Sciatic nerve (tissue), 2 donors: ENCODE results near the gene GPR31. TPM values are rescaled to one million over a fixed set of nuclear protein-coding genes. Genes with fewer than 3 reads are reported as not detected.
"Not testable (repeated sequence)": the region's sequence is repeated elsewhere in the genome, so short reads cannot be mapped to it uniquely, and the experiment has no call there.

Source experiments
- ATAC-seq: fragments of 200-7000 bp; cut with Tn5 transposase; one replicate; pipeline ENCODE4 v1.9.1; 2020; ENCODE audit warnings: mild to moderate bottlenecking, moderate library complexity
- DNase-seq: peaks from one replicate; pipeline ENCODE4 v3.0.0-alpha.2; 2020; ENCODE audit warnings: low spot score
- intact Hi-C: fragments of 100-400 bp; cut with DNase I; formaldehyde crosslinking; loops from one replicate; pipeline ENCODE4 v1.14.2; 2022
- total RNA-seq: library from RNA; stranded (reverse); fragmentation: NEBNext Ultra II Directional; extraction: Animal tissue kit (Norgen Biotek cat#: 25700); gene quantifications from one replicate; pipeline ENCODE4 v1.2.1, GENCODE V29; 2021
- donor health status: DM: no; HTN: no; CAD: no.
- donor health status: DM: no; HTN: no; CAD: no.

GPR31 gene
- total RNA-seq, 1 donor from 2014 or later = not detected

DNA sequence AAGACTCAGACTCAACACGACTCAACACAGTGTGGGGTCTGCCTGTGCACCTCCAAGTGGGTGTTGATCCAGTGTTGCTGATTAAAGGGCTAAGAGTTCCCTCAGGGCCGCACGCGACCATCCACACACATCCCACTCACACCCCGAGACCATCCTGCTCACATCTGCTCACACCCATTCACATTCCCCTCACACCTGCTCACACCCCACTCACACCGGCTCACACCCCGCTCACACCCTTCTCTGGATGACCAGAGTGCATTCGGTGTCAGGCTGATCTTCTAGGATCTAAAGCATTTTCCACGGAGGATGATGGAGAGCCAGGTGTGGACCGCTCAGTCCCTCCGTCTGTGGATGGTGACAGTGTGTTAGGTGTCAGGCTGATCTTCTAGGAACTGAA lies 13.5 kb upstream of the GPR31 start:
- intact Hi-C loops, DNase-seq, ATAC-seq: not testable (repeated sequence)

DNA sequence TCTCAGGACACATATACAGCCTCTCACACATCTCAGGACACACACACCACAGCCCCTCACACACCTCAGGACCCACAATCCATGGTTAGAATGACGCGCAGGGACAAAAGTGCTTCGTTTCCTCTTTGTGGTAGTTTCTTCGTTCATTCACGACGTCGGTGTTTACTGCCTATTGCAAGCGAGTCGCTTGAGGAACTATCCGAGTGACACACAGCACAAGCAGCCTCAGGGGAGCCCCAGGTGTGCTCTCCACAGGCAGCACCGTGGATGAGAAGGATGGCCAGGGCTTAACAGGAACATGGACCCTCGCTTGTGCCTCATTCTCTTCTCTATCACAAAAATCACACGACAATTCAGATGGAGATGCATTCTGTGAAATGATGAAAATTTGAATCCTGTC lies 12.1 kb upstream of the GPR31 start:
- DNase-seq, ATAC-seq, intact Hi-C loops: not testable (repeated sequence)

GRCh38 chr6:167168296-167168695 lies 10.5 kb upstream of the GPR31 start:
- peak; percentile 17 for ATAC-seq
- intact Hi-C loops, DNase-seq: not testable (repeated sequence)

DNA sequence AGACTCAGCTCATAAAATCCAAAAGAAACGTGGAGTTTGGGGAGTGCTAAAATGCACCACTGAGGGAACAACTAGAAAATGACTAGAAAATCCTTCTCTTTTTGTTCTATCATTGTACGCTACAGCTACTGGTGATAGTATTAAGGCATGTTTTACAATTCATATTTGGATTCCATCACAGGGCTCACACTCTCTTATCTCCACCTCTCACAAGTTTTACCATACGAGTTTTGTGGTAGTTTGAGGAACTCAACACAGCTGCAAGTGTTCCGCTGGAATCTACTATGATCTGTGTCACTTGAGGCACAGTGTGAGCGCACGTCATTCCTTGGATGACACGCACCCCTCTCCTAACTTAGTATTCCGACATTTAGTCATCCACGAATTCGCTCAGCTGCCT lies 9.9 kb upstream of the GPR31 start:
- intact Hi-C loops, DNase-seq, ATAC-seq: not testable (repeated sequence)

DNA sequence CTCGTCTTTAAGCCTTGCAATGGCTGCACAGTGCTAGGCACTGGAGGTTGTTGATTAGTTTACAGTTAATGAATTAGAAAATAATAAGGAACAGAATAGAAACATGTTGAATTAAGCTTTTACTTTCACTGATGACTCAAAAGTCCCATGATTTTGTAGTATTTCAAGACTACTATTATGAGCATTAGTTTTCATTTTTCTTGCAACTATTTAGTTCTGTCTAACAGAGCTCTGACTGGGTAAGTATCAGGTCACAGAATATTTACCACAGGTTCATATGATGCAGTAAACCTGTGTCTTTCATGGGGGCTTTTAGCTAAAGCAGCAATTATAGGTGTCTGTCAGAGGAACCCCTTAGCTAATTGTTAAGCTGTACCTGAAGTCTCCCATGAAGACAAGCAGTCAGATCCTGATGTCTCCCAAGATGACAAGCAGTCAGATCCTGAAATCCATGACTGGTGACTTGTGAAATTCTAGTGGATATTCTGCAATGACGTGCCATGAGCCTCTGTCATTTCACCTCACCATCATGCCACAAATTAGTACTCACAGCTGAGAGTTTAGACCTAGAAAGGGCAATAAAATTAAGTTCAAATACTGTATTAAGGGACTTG lies 8.2 kb upstream of the GPR31 start:
- no peak for DNase-seq
- no peak for ATAC-seq
- intact Hi-C loops = no loop called here

DNA sequence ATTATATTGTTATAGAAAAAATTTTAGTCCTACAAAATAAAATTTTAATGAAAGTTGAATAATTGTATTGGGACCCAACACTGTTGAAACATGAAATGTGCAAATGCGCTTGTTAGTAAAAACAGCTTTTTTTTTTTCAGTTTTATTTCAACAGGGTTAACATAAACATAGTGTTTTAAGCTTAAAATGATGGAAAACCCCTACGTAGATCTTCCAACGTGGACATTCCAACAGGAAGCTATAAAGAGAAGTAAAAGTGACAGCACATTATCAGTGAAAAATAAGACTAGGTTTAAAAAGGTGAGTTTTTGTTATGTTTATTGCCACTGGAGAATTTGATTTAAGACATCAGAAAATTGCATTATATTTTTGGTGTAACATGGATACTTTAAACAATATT lies 6.5 kb upstream of the GPR31 start:
- intact Hi-C loops = no loop called here
- ATAC-seq (no peak), DNase-seq (no peak)

- no peak for ATAC-seq
- intact Hi-C loops = no loop called here
- DNase-seq = no peak
These were observed 5.8 kb upstream of the GPR31 start for GRCh38 chr6:167163476-167164011.

- ATAC-seq (no peak), DNase-seq (no peak)
- intact Hi-C loops = no loop called here
These were observed 4.8 kb upstream of the GPR31 start for GRCh38 chr6:167162591-167162990.

DNA sequence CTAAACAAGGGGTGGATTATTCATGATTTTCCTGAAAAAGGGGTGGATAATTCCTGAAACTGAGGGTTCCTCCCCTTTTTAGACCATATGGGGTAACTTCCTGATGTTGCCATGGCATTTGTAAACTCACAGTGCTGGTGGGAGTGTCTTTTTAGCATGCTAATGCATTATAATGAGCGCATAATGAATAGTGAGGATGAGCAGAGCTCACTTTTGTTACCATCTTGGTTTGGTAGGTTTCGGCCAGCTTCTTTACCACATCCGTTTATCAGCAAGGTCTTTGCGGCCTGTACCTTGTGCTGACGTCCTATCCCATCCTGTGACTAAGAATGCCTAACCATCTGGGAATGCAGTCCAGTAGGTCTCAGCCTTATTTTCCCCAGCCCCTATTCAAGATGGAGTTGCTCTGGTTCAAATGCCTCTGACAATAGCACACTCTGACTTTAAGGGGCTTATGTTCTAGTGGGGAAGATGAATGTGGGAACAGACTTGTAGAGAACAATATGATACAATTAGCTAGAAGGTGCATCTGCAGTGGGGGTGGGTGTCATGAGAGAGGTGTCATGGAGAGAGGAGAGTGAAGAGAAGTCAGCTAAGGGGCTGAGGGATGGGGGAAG lies 4.2 kb upstream of the GPR31 start:
- no peak for DNase-seq
- no peak for ATAC-seq
- intact Hi-C loops = no loop called here

DNA sequence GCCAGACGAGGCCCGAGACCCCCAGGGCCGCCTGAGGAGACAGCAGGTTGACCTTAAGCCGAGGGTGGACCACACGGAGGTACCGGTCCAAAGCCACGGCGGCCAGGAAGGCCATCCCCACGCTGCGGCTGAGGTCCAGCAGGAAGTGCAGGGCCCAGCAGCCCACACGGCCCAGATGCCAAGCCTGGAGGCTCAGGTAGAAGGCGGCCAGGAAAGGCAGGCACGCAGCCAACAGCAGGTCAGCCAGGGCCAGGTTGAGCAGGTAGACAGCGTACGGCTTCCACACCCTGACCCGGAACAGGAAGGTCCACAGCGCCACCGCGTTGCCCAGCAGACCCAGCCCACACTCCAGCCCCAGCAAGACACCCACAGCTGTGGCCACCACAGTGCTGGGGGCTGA lies 366 bp downstream of the GPR31 start:
- intact Hi-C loops = no loop called here
- DNase-seq = no peak
- peak; percentile 21 for ATAC-seq

DNA sequence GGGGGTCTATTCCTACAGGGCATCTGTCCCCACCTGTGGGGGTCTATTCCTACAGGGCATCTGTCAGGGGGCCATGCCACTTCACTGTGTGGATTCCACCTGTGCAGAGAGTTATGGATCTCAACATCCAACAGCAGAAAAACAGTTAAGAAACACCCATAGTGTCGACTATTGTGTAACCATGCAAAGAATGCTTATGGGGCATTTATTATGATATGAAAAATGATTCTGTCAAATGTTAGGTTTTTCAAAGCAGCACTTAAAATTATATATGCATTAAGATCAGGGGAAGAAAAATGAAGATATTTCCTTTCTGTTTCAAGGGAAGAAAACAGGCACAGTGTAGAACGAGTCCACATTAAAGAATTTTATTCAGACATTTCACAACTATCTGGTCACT lies 2.9 kb downstream of the GPR31 start:
- ATAC-seq = no peak
- no peak for DNase-seq
- intact Hi-C loops = no loop called here

DNA sequence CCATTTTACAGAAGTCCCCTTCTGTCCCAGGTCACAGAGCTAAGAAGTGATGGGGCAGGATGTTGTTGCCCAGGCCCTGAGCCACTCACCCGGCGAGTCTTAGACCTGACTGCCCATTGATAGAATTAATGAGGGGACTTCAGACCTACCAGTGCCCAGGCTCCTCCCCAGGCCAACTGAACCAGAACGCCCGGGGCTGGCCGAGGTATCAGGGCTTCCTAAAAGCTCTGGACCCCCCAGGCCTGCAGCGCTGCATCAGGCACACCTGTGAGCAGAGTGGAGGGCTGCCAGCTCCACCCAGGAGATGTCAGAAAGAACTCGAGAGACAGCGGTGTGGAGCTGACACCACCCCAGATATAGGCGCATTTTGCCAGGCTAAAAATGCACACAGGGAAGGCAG lies 3.5 kb downstream of the GPR31 start:
- ATAC-seq = no peak
- intact Hi-C loops = no loop called here
- DNase-seq = no peak

- ATAC-seq = no peak
- no peak for DNase-seq
- intact Hi-C loops = no loop called here
These were observed 4.2 kb downstream of the GPR31 start for GRCh38 chr6:167153521-167153959.

DNA sequence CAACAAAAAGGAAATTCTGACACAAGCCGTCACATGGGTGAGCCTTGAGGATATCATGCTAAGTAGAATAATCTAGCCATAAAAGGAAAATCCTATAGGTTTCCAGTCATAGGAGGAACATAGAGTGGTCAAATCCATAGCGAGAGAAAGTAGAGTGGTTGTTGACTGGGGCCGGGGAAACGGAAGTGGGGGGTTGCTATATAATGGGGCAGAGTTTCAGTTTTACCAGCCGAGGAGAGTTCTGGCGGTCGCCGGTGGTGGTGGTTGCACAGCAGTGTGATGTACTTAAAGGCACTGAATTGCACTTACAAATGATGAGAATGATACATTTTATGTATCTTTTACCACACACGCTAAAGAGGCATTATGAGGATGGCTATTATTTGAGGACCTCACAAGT lies 4.9 kb downstream of the GPR31 start:
- intact Hi-C loops = no loop called here
- ATAC-seq = no peak
- DNase-seq = no peak

- no peak for DNase-seq
- intact Hi-C loops = no loop called here
- ATAC-seq = no peak
These were observed 6.1 kb downstream of the GPR31 start for GRCh38 chr6:167151648-167152047.

DNA sequence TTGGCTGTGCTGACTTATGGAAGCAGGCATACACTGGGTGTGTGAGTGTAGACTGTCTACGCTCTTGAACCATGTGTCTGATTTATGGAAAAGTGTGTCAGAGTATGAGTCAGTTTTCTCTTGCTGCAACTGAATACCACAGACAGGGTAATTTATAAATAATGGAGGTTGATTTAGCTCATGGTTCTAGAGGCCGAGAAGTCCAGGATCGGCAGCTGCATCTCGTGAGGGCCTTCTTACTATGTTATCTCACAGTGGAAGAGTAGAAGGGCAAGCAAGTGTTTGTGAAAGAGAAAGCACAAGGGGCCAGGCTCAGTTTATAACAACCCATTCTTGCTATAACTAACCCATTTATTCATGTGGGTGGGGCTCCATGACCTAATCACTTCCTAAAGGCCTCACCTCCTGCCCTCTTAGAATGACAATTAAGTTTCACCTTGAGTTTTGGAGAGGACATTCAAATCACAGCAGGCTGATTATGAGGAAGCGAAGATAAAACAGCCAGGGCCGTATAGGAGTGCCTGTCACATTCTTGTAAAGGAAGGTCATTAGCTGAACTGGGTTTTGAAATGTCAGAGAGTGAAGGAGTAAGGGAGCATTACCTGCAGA lies 6.7 kb downstream of the GPR31 start:
- DNase-seq (no peak), ATAC-seq (no peak)
- intact Hi-C loops = no loop called here

DNA sequence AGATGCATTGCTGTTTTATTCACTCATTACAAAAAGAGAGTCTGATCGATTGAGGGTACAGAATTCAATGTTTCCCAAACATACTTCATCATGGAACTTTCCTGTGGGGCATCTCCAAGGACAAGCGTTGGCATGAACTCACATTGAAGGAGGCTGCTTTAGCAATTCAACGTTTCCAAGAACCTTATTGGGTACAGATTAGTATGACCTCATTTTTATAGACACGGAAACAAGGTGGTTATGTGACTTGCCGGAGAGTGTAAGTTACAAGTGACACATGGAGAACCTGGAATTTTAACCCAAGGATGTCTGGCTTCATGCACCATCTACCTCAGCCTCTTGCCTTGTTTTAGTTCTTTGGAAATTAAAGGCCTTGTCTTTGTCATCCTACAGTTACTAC lies 8.8 kb downstream of the GPR31 start:
- intact Hi-C loops = no loop called here
- ATAC-seq = no peak
- no peak for DNase-seq

DNA sequence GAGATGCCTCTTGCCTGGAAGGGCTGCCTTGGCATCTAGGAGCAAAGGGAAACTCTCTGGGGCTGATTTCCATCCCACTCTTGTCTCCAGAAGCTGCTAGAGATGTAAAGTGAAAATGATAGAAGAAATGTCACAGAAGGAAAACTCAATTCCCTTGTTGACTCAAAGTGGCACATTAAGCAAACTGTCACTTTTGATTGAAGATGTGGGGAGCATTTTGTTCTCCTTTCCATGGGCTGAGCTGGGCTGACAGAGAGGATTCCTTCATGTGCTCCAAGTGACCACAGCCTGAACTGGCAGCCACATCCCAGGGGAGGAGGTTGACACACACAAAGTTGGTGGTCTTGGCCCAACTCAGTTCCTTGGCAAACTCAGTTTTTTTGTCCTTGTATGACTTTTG lies 9.8 kb downstream of the GPR31 start:
- no peak for DNase-seq
- intact Hi-C loops = no loop called here
- no peak for ATAC-seq

GRCh38 chr6:167146977-167147376 lies 10.8 kb downstream of the GPR31 start:
- DNase-seq (no peak), ATAC-seq (no peak)
- intact Hi-C loops = no loop called here

GRCh38 chr6:167146135-167146534 lies 11.6 kb downstream of the GPR31 start:
- no peak for DNase-seq
- no peak for ATAC-seq
- intact Hi-C loops = no loop called here
